HEK293T (cell line): ENCODE measurements around the gene TTC9B.
A peak's percentile ranks its signal among the peaks of the same experiment; 100 is the strongest.
"Not testable (repeated sequence)": the region's sequence is repeated elsewhere in the genome, so short reads cannot be mapped to it uniquely, and the experiment has no call there.

Experiments
- CTCF ChIA-PET: fragments of 350-600 bp; formaldehyde crosslinking; extraction: SDS; loops from one replicate; lab custom pipeline; 2021; ENCODE audit warnings: antibody characterized with exemption, inconsistent platforms; lab: Yijun Ruan, JAX
- POLR2A ChIA-PET: fragments of 350-600 bp; formaldehyde crosslinking; extraction: SDS; loops from one replicate; lab custom pipeline; 2020; ENCODE audit warnings: antibody characterized with exemption, inconsistent platforms; lab: Yijun Ruan, JAX
- DNase-seq: peaks from one replicate; pipeline ENCODE4 v3.0.0; 2012; ENCODE audit warnings: mixed read lengths; ENCODE audit errors: extremely low spot score
- ARNT ChIP-seq: fragments of 450-650 bp; IDR thresholded peaks from 2 replicates; pipeline ENCODE4 v1.6.1; 2017; ENCODE audit warnings: mild to moderate bottlenecking
- BHLHE40 ChIP-seq: fragments of 450-650 bp; IDR thresholded peaks from 2 replicates; pipeline ENCODE4 v1.6.1; 2016; ENCODE audit warnings: mild to moderate bottlenecking, moderate library complexity, borderline replicate concordance
- CTBP1 ChIP-seq: fragments of 450-650 bp; IDR thresholded peaks from 2 replicates; pipeline ENCODE4 v1.6.1; 2016; ENCODE audit warnings: borderline replicate concordance
- ELF4 ChIP-seq: fragments of 450-650 bp; IDR thresholded peaks from 2 replicates; pipeline ENCODE4 v1.6.1; 2017; ENCODE audit warnings: antibody characterized with exemption
- FOXA1 ChIP-seq: fragments of 450-650 bp; IDR thresholded peaks from 2 replicates; pipeline ENCODE4 v1.6.1; 2016; ENCODE audit warnings: mild to moderate bottlenecking
- FOXK2 ChIP-seq: fragments of 450-650 bp; IDR thresholded peaks from 2 replicates; pipeline ENCODE4 v1.6.1; 2016; ENCODE audit warnings: mild to moderate bottlenecking
- FOXM1 ChIP-seq: fragments of 450-650 bp; IDR thresholded peaks from 2 replicates; pipeline ENCODE4 v1.6.1; 2017; ENCODE audit warnings: mild to moderate bottlenecking, borderline replicate concordance
- HDGF ChIP-seq: fragments of 450-650 bp; IDR thresholded peaks from 2 replicates; pipeline ENCODE4 v1.6.1; 2017; ENCODE audit warnings: antibody characterized with exemption, borderline replicate concordance
- L3MBTL2 ChIP-seq: fragments of 450-650 bp; conservative IDR thresholded peaks from 2 replicates; pipeline ENCODE4 v1.6.1; 2016; ENCODE audit warnings: mild to moderate bottlenecking
- LEF1 ChIP-seq: fragments of 450-650 bp; IDR thresholded peaks from 2 replicates; pipeline ENCODE4 v1.6.1; 2017; ENCODE audit warnings: mild to moderate bottlenecking, borderline replicate concordance
- NFRKB ChIP-seq: fragments of 450-650 bp; IDR thresholded peaks from 2 replicates; pipeline ENCODE4 v1.6.1; 2016; ENCODE audit warnings: mild to moderate bottlenecking, moderate library complexity
- PKNOX1 ChIP-seq: fragments of 450-650 bp; IDR thresholded peaks from 2 replicates; pipeline ENCODE4 v1.6.1; 2016
- SP1 ChIP-seq: fragments of 450-650 bp; IDR thresholded peaks from 2 replicates; pipeline ENCODE4 v1.6.1; 2017
- SUZ12 ChIP-seq: fragments of 450-650 bp; IDR thresholded peaks from 2 replicates; pipeline ENCODE4 v1.6.1; 2016; ENCODE audit warnings: mild to moderate bottlenecking
- TARDBP ChIP-seq: fragments of 450-650 bp; IDR thresholded peaks from 2 replicates; pipeline ENCODE4 v1.6.1; 2016
- ZNF384 ChIP-seq: fragments of 450-650 bp; IDR thresholded peaks from 2 replicates; pipeline ENCODE4 v1.6.1; 2016

TTC9B gene

DNA sequence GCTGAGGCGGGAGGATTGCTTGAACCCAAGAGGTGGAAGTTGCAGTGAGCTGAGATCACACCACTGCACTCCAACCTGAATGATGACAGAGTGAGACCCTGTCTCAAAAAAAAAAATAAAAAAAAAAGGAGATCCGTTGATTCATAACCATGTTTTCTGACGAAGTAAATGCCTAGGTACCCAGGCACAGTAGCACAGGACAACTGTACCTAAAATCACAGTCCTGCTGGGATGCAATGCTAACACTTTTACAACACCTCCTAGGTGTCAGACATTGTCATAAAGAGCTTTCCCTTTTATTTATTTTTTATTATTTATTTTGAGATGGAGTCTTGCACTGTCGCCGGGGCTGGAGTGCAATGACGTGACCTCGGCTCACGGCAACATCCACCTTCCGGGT lies 2.5 kb upstream of the TTC9B start:
- TF ChIP-seq TARDBP (no peak), FOXA1 (no peak), CTBP1 (no peak), PKNOX1 (no peak), SUZ12 (no peak), FOXM1 (no peak), LEF1 (no peak), ARNT (no peak), SP1 (no peak)
- DNase-seq: no peak
- ChIA-PET CTCF (interaction anchor here (1.0 to 1.8 kb wide), 2 partner anchors 27 to 29 kb away, joined by 3 to 5 read pairs; partner anchors contain the start of gene MAP3K10), POLR2A (no interaction called here)

DNA sequence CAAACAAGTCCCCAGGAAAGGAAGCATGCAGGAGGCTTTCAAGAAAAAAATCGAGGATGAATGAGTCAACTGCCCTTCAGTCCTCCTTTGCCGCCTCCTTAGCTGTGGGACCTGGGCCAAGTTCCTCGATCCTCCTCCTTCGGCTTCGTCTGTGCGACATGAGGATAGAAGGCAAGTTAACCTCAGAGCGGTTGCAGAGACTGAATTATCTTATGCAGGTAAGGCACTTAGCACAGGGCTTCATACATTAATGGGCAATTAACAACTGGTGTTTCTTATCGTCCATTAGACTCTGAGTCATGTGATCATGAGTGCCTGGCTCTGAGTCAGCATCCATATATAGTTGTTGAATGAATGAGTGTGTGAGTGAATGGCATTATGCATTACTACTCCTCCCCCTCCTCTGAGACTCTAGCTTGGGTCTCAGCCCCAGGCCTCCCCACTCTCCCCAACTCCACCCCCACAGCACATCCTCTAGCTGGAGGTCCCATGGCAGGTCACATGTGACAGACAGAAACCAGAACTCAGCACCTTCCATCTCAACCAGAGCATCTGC lies 1.6 kb upstream of the TTC9B start:
- ChIA-PET POLR2A (no interaction called here), CTCF (interaction anchor here (0.6 to 1.8 kb wide), 3 partner anchors 26 to 925 kb away, joined by 3 to 5 read pairs (median 3); partner anchors contain the start of gene MAP3K10)
- DNase-seq: no peak
- TF ChIP-seq PKNOX1 (no peak), ELF4 (no peak), FOXM1 (no peak), TARDBP (no peak), LEF1 (no peak), CTBP1 (no peak), SUZ12 (no peak), ARNT (no peak), HDGF (no peak), BHLHE40 (no peak), NFRKB (no peak), L3MBTL2 (no peak), ZNF384 (no peak), FOXK2 (no peak), SP1 (no peak), FOXA1 (no peak)

DNA sequence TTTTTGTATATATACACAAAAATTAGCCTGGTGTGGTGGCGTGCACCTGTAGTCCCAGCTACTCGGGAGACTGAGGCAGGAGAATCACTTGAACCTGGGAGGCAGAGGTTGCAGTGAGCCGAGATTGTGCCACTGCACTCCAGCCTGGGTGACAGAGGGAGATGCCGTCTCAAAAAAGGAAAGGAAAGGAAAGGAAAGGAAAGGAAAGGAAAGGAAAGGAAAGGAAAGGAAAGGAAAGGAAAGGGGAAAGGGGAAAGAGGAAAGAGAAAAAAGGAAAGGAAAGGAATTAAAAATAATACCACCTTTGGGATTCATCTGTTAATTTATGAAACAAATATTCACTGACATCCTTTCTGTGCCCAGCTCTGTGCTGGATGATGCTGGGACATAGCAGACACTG lies 845 bp upstream of the TTC9B start:
- CTCF ChIA-PET: interaction anchor here (0.6 to 1.8 kb wide), 2 partner anchors 25 to 925 kb away, joined by 3 to 5 read pairs; no protein-coding TSS in a partner anchor
- DNase-seq, POLR2A ChIA-PET: not testable (repeated sequence)

DNA sequence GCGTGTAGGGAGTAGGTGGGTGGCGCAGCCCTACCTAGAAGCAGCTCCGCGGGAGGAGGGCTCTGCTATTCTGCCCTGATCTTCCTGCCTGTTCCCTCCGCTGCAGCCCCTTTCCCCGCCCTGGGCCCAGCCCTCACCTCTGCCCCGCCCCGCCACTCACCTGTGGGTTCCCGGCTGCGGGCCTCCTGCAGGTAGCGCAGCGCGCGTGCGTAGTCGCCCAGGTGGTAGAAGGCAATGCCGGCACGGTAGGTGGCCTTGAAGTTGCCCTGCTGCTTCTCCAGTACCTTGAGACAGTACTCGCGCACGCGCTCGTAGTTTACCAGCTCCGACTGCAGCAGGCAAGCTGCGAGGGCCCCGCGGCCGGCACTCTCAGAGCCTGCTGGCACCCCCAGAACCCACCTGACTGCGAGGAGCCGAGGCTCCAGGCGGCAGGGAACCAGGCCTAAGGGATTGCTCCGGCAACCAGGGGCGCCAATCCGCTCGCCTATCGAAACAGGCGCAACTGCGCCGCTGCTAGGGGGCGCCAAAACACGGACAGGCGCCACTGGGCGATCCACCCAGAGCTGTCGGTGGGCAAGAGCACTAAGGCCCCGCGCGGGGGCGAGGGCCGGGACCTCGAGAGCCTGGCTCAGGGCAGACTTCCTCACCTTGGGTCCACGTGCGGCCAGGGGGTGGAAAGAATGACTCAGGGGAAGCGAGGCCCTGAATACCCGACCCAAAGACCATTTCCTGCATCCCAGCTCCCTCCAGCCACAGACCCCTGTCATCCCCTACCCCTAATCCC lies 965 bp downstream of the TTC9B start:
- DNase-seq: no peak
- ChIA-PET POLR2A (no interaction called here), CTCF (interaction anchor here (0.8 kb wide), 1 partner anchor 390 kb away, joined by 3 read pairs; no protein-coding TSS in a partner anchor)
- TF ChIP-seq PKNOX1: no peak
- no peak for TF ChIP-seq LEF1
- no peak for TF ChIP-seq ELF4
- TF ChIP-seq FOXM1: no peak
- TF ChIP-seq CTBP1: no peak
- TF ChIP-seq L3MBTL2: no peak
- no peak for TF ChIP-seq BHLHE40
- no peak for TF ChIP-seq TARDBP
- TF ChIP-seq ZNF384: no peak
- no peak for TF ChIP-seq SUZ12
- no peak for TF ChIP-seq FOXA1
- no peak for TF ChIP-seq HDGF
- no peak for TF ChIP-seq ARNT
- TF ChIP-seq FOXK2: no peak
- no peak for TF ChIP-seq NFRKB
- TF ChIP-seq SP1: no peak

DNA sequence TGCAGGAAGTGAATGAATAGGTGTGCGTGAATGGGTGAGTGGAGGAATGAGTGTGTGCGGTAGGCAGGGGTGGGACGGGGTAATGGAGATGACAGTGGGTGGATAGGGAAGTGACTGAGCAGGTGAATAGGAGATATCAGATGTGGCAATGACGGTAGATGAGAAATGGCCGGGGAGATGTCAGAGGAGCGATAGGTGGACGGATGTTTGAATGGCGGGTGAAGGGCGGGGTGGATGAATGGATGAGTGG lies 1.5 kb downstream of the TTC9B start:
- CTCF ChIA-PET: no interaction called here
- TF ChIP-seq TARDBP: peak; percentile 27; the same call in 1 of the 2 replicates
- no peak for TF ChIP-seq HDGF
- no peak for TF ChIP-seq ZNF384
- POLR2A ChIA-PET: no interaction called here
- no peak for DNase-seq

DNA sequence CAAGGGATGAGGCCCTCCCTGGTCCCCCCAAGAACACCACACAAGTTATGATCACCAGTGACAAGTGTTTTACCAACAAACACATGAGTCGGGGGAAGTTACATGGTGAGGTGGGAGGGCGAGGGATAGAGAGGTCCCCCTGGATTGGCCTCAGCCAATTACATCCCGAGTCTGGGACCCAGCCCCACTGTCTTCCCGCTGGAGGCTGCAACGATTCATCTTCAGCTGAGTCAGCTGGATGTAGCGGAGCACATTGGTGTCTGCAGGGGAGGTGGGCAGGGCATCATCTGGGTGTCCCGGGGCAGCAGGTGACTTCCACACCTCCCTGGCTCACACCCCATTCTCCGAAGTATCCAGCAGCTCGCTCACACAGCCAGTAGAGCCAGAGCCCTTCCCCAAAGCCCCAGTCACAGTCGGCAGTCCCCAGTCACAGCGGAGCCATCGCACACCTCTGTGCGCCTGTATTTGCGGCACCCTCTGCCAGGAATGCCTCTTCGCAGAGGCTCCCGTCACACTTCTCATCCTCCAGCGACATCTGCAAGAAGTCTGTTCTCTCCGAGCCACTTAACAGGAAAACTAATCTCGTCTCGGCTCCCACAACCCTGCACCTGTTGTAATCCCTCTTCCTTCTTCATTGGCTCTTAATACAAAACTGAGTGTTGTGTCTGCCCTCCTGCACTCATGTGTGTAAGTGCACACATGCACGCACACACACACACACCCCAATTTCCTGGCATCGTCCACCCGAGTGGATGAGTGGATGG lies 2.0 kb downstream of the TTC9B start:
- TF ChIP-seq PKNOX1 (no peak), CTBP1 (no peak), ZNF384 (no peak), ELF4 (no peak), L3MBTL2 (no peak), ARNT (no peak), SUZ12 (no peak)
- DNase-seq: no peak
- ChIA-PET CTCF (no interaction called here), POLR2A (no interaction called here)
